GM18517 (cell line): ENCODE results near the gene DNAJC18.
"Not testable (repeated sequence)": the region's sequence is repeated elsewhere in the genome, so short reads cannot be mapped to it uniquely, and the experiment has no call there.

Source experiments
- ATAC-seq: cut with Tn5 transposase; IDR thresholded peaks from one replicate; pipeline ENCODE4 v1.9.1; 2021; ENCODE audit warnings: mild to moderate bottlenecking, moderate library complexity; ENCODE audit not compliant: unreplicated experiment

DNAJC18 gene

DNA sequence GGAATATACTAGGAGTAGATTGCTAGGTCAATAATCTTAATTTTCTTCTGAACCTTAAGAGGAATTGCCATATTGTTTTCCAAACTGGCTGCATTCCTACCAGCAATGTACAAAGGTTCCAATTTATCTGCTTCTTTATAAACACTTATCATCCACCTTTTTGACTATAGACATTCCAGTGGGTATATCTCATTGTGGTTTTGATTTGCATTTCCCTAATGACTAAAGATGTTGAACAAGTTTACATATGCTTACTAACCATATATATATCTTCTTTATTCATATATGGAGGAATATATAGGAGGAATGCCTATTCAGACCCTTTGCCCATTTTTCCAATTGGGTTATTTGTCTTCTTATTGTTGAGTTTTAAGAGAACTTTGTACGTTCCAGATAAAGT is 7.6 kb downstream of the DNAJC18 start:
- no peak for ATAC-seq

DNA sequence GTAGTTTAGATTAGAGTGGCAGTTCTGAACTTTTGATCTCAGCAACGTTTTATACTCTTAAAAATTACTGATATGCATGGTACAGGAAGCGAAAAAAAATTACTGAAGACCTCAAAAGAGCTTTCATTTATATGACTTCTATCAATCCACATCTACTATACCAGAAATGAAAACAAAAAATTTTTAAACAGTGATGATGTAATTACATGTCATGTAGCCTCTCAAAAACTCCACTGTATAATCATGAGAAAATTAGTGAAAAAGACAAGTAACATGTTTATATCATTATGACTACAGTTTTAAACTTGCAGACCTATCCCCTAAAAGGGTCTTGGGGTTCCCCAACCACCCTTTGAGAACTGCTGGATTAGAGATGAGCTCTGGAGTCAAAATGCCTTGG is 9.3 kb downstream of the DNAJC18 start:
- no peak for ATAC-seq

DNA sequence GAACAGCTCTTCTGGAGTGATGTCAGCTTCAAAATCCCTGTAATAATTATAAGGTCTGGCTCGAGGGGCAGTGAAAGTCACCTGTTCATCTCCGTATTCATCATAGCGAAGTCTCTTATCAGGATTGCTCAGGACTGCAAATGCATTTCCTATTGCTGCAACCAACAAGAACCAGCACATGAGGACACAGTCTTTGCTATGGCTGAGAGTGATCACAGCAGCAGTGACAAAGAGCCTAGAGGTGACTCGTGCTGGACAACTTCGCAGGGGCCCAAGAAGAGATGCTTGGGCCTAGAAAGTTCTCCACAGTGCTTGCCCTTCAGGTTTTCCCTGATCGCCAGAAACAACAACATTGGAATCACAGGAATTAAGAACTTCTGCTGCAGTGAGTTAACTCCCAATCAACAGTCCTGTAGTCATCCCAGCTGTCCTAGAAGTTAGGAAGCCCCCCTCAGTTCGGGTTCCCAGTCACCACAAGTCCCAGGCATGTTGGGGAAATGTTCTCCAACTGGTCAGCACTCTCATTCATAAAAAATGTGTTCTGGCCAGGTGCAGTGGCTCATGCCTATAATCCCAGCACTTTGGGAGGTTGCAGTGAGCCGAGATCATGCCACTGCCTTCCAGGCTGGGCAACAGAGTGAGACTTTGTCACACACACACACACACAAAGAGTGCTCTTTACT is 13.0 kb downstream of the DNAJC18 start:
- no peak for ATAC-seq

DNA sequence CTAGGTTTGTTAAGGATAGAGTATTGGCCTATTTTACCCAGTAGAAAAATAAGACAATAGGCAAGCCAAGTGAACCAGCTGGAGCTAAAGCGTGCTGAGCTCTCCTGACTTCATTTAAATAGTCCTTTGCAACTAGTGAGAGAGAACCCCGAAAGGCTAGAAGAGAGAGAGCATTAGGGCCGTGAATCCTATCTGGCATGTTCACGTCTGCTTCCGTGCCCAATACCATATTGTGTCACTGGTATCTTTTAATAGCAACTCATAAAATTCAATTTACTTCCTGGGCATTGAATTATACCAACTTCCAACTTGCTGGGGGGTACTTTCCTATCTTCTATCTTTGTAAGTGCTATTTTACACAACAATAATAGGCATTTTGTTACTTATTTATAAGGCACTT is 13.8 kb downstream of the DNAJC18 start:
- no peak for ATAC-seq

DNA sequence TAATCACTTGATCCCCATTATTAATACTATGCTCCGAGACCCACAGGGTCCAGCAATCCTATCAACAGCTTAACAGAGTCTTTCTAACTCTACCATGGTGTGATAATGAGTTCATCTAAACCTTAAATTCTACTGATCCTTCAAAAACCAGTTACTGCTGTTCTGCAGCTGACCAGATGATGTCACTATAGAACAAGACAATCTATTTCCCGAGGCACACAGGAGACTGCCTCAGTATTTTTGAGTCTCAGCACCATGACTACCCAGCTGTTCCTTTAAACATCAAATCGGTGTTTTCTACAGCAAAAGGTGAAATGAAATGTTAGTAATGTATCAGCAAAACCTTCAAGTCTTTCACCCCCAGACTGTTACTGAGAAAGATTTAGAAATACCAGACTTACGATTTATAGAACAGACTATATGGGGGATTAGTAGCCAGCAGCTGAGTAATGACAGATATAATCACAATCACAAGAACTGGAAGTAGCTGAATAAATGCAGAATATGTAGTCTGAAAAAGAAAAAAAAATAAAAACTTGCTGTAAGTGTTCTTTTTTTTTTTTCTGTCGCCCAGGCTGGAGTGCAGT is 16.9 kb downstream of the DNAJC18 start:
- no peak for ATAC-seq

DNA sequence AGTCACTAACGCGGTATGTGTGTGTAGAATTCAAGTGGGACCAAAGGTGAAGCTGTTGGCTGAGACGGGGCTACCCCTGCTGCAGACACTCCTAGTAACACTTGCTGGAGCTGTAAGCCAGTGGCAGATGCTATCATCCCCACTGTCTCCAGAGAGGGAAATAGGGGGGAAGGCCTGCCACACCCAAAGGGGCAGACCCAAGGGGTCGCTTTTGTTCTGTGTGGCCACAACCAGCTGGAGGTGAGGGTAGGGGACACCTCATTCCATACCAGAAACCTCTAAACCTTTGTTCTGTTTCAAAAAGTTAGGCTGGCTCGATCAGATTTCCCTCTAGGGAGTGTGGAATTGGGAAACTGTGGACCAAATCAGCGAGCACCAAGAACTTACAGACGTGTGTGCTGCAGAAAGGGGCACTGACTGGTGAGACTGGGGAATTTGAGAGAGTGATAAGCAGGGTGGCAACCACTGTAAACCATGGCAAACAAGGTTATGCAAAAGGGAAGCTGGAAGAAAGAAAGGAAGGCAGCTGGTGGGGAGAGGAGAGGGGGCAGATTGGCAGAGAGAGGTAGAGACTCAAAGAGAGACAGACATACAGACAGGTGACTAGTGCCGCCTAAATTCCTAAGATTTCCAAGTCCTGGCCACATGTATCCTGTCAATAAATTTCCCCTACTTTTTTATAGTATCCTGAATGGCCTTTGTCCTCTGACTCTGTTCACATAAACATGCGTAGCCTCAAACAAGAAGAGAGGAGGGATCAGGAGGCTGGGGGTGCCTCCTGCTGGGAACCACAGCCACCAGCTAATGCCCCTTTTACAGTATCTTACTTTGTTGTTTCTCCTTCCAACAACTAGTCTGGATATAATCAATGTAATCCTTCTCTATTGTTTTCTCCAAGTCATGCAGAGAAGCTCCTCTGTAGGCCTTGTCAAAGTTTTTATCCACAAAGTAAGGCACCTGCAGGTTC is 19.8 kb downstream of the DNAJC18 start:
- ATAC-seq: no peak

DNA sequence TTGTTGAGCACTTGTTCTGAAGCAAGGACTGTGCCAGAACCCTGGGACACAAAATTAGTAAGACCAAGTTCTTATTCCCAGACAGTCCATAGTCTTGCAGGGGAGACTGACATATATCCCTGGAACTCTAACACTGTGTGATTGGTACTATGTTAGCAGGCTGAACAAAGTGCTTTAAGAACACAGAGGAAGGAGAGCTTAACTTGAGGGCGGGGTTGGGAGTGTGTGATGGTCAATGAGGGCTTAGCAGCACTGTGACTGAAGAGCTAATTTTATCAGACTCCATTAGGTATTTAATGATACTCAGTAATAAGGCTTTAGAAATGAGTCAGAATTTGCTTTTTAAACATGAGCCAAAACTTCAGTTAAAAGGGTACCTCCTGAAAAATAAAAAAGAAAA is 20.5 kb downstream of the DNAJC18 start:
- no peak for ATAC-seq

DNA sequence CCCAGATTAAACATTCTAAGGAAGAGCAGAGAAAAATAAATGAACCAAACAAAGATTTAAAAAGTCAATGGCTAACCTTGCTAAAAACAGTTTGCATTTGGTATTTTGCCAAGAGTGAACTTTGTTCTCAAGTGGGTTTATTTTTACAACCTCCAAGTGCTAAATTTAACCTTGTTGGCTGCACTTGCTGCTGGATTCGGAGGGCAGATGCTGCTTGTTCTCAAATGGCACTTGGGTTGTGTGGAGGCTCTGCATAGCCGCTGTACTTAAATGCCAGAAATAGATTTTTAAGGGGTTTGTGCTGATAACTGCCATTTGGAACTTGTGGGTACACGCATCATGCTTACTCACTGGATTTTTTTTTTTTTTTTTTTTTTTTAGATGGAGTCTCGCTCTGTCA is 22.1 kb downstream of the DNAJC18 start:
- ATAC-seq: no peak

DNA sequence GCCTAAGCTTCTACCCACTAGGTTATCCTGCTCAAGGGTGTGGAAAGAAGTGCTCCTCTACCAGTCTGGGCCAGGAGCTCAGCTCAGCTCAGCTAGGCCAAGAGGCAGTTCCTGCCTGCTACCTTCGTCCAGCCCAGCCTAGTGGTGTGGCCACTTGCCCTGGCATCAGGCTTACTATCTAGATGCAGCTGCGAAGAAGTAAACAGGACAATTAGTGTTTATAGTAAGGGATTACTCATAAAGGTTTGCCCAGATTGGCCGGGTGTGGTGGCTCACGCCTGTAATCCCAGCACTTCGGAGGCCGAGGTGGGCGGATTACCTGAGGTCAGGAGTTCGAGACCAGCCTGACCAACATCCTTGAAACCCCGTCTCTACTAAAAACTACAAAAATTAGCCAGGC is 22.7 kb downstream of the DNAJC18 start:
- no peak for ATAC-seq

DNA sequence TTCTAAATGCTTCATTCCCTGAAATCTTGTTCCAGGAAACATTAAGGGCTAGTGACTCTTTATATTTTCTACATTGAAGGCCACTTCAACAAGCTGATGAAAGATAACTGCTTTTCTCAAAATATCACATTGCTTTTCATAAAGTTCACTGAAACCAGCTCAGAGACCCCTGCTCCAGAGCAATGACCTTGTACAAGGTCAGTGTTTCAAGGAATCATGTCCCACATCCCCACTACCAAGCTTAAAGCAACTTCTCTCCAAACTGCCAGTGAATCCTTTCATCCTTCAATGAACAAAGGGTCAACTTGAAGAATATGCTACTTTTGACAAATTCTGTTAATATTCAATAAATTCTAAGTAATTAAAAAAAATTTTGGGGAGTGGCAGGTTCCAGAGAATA is 23.5 kb downstream of the DNAJC18 start:
- no peak for ATAC-seq

DNA sequence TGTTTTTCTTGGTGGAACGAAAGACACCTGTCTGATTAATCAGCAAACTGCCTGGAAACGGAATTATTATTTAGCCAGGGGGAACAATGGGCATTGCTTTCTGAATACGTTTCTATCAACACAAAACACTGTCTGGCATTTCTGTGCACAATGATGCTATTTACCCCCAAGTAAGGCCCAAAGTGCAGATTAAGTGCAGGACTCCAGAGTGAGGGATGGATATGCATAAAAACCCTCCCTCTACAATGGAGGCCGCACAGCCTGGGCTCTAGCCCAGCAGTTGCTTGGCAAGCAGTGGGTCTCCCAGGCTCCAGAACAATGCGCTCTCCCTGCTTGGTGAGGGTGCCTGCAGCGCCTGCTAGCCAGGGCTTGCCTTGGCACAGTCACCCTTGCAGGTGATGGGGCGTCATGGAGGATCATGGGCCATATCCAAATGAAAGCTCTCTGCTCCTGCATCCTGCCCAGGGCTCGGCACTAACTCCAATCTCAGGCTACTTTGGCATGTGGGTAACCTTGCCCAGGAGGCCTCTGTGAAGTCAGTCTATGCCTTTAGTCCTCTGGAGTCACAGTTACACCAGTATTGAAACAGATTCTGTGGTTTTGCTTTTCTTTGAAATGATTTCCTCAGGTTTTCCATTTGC is 24.0 kb downstream of the DNAJC18 start:
- ATAC-seq: no peak

DNA sequence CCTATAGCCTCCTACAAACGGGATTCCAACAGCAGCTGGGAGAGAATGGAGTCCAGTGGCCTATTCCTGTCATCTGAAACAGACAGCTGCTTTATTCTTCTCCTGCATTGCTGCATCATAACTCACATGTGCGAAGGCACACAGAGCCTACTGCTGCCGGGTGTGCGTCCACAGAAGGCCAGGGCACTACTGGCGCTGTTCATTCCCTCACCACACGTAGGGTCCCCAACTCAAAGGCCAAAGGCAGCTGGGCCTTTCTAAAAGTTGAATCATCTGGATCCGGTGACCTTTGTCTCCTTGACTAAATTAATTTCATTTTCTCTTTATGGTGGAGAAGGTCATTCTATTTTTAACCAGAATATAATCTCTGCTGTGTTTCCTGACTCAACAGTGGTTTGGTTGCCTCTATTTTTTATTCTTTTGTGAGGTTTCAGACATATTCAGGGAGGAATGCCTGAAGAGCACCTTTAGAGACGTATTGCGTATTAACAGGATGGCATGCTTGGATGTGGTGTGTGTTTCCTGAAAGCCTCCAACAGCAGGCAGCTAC is 24.7 kb downstream of the DNAJC18 start:
- no peak for ATAC-seq

DNA sequence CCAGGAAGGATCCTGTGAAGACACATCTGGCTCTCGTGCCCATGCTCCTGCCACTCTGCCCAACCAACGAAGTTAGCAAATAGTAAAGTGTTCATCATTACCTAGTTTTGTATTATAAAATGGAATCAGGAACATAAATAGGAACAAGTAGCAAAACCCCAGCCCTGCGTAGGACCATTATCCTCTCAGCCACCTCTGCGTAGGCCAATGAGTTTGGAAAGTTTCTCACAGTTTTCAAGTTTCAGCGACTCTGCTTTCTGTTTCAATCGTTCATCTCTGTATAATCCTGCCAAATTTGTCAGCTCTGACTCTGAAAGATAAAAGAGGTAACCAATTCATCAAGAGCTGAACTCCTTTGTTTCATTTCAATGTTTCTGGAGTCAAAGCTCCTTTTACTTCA is 25.4 kb downstream of the DNAJC18 start:
- no peak for ATAC-seq

DNA sequence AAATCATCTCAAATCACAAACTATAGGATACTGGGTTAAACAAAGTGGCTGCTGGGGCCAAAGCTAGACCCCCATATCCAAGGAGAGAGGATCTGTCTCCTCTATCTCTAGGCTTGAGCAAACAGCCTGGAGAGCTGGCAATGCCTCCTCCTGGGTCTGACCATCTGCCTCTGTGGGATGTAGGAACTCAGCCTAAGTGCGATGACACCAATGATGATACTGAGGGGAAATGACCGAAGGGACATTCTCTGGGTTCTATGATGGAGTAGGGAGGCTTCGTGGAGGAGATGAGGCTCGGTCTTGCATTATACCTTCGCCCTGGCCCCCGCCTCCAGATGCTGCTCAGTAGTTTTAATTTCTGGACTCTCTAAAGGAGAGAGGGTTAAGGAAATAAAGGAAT is 26.2 kb downstream of the DNAJC18 start:
- no peak for ATAC-seq

DNA sequence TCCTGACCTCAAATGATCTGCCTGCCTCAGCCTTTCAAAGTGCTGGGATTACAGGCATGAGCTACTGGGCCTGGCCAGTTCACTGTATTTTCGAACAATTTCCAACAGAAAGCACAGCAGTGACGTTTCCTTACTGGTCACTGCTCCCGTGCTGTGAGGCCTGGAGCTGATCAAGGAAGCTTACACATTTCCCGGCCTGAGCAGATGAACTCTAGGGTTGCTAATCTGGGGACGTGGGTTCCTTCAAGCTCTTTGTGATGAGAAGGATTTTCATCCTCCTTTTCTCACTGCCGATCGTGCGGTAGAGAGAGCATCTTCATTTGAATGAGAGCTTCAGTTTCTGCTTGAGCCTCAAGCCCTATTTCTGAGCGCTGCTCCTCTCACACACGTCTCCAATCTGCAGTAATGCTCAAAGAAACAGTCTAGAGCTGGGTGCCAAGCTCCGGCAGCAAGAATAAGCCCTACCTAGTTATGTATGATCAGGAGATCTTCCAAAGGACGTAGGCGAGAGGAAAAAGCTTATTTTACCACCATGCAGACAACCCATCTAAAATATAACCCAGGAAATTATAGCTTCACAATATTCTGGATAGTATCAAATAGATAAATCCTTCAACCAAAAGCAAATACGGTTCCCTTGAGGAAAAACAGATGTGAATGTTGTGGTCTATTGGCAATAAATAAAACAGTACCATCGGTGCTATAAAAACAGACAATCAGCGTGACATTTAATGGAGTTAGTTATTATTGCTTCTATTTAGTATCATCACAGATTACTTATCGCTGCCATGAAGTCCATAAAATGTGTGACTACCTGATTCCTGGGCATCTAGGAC is 28.1 kb downstream of the DNAJC18 start:
- ATAC-seq: no peak

DNA sequence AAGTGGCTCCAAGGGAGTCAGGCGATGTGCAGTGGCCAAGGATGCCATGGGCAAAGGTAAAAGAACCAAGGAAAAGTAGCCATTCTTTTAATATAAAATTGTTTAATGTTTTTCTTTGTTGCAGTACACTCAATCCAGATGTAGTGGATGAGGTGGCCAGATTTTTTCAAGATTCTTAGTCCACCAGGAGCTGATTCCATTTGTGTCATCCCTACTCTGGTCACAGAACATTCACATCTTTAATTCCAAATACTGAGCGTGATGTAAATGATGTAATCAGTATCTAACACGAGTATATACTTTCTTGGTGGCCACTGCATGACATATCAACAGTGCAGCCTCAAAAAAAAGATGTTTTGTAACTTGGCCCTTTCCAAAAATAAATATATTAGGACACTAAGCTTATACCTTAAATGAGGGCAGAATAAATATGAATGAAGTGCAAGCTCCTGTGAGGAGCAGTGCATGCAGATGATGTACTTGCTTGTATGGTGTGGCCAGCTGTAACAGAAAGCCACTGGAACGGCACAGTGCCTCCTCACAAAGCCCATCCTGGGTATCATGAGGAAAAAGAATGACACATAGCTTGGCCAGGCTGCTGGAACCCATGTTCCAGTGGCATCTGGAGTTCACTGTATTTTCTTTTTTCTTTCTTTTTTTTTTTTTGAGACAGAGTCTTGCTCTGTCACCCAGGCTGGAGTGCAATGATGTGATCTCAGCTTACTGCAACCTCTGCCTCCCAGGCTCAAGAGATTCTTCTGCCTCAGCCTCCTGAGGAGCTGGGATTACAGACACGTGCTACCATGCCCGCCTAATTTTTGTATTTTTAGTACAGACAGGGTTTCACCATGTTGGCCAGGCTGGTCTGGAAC is 29.0 kb downstream of the DNAJC18 start:
- no peak for ATAC-seq

DNA sequence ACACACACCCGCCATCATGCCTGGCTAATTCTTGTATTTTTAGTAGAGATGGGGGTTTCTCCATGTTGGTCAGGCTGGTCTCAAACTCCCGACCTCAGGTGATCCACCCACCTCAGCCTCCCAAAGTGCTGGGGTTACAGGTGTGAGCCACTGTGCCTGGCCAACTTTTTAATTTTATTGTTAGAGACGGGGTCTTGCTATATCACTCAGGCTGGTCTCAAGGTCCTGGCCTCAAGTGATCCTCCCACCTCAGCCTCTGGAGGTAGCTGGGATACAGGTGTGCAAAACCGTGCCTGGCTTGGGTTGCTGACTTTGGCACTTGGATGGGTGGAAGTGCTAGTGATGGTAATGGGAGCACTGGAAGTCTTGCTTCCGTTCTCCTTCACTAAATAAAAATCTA is 30.2 kb downstream of the DNAJC18 start:
- not testable (repeated sequence) for ATAC-seq

DNA sequence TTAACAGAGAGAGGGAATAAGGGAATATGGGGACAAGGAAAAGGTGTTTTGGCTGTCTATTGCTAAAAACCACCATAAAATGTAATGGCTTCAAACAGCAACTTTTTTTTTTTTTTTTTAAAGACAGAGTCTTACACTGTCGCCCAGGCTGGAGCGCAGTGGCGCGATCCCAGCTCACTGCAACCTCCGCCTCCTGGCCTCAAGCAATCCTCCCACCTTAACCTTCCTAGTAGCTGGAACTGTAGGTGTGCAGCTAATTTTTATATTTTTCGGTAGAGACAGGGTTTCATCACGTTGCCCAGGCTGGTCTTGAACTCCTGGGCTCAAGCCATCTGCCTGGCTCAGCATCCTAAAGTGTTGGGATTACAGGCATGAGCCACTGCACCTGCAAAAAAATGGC is 31.1 kb downstream of the DNAJC18 start:
- no peak for ATAC-seq

DNA sequence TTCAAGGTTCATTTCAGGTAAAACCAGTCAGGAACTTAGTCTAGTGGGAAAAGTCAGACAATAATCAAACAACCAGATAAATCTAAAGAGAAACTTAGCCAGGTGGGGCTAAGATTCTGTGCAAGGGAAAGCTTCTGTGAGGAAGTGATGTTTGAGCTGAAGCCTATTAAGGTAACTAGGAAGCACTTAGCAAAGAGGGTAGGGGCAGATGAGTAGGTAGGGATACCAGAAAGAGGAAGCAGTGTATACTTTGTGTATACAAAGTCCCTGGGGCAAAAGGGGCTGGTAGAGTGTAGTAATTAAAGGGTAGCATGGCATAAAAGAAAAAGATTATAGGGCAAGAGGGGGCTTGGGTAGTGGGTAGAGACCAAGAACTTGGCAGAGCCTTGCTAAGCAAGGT is 31.8 kb downstream of the DNAJC18 start:
- no peak for ATAC-seq
